Measurements from ENCODE around the gene TMEM237.

The TMEM237 gene

GRCh38 chr2:201642086-201642578 is 1.2 kb downstream of the TMEM237 start:
- FAIRE-seq = no peak

- no peak for FAIRE-seq
Measured at GRCh38 chr2:201639205-201639604, 4.1 kb downstream of the TMEM237 start.

- no peak for FAIRE-seq
Measured at GRCh38 chr2:201638326-201638725, 5.0 kb downstream of the TMEM237 start.

- no peak for FAIRE-seq
Measured at GRCh38 chr2:201633661-201634249, 9.5 kb downstream of the TMEM237 start.

GRCh38 chr2:201631041-201631440 is 12.3 kb downstream of the TMEM237 start:
- FAIRE-seq = no peak

GRCh38 chr2:201630577-201630976 is 12.7 kb downstream of the TMEM237 start:
- FAIRE-seq = no peak

GRCh38 chr2:201628545-201628944 is 14.8 kb downstream of the TMEM237 start:
- no peak for FAIRE-seq

- FAIRE-seq = no peak
Measured at GRCh38 chr2:201622306-201622970, 20.9 kb downstream of the TMEM237 start.

GRCh38 chr2:201621293-201621999 is 21.9 kb downstream of the TMEM237 start:
- FAIRE-seq = no peak

GRCh38 chr2:201618744-201619662 is 24.3 kb downstream of the TMEM237 start:
- FAIRE-seq = no peak

- no peak for FAIRE-seq
Measured at GRCh38 chr2:201608021-201608420, 35.3 kb downstream of the TMEM237 start.

GRCh38 chr2:201607568-201607967 is 35.7 kb downstream of the TMEM237 start:
- no peak for FAIRE-seq

- no peak for FAIRE-seq
Measured at GRCh38 chr2:201600906-201601305, 42.4 kb downstream of the TMEM237 start.

GRCh38 chr2:201597397-201597796 is 45.9 kb downstream of the TMEM237 start:
- FAIRE-seq = no peak

GRCh38 chr2:201580486-201580885 is 62.8 kb downstream of the TMEM237 start:
- peak; percentile 66 for FAIRE-seq

GRCh38 chr2:201579536-201579935 is 63.8 kb downstream of the TMEM237 start:
- peak; percentile 36 for FAIRE-seq

- no peak for FAIRE-seq
Measured at GRCh38 chr2:201575971-201576370, 67.3 kb downstream of the TMEM237 start.

- FAIRE-seq = no peak
Measured at GRCh38 chr2:201574766-201575165, 68.5 kb downstream of the TMEM237 start.

GRCh38 chr2:201572846-201573508 is 70.3 kb downstream of the TMEM237 start:
- FAIRE-seq = no peak

All from G401.6 (cell line).